B cell (primary cell): ENCODE results near the gene CDH16. TPM values are rescaled to one million over a fixed set of nuclear protein-coding genes. Genes with fewer than 3 reads are reported as not detected.

Experiments
- ATAC-seq: fragments of 200-7000 bp; cut with Tn5 transposase; one replicate; pipeline ENCODE4 v1.10.0; 2021; ENCODE audit warnings: low read depth, mild to moderate bottlenecking, moderate number of reproducible peaks, moderate library complexity
- CTCF ChIA-PET: fragments of 350-600 bp; sonication (Branson Sonifier 250); formaldehyde crosslinking; loops from one replicate; lab custom pipeline; 2021; ENCODE audit warnings: antibody characterized with exemption, inconsistent platforms; lab: Charles Lee
- POLR2A ChIA-PET: fragments of 350-600 bp; sonication (Branson Sonifier 250); formaldehyde crosslinking; loops from one replicate; lab custom pipeline; 2021; ENCODE audit warnings: antibody characterized with exemption; lab: Charles Lee
- DNase-seq: peaks from one replicate; pipeline ENCODE4 v3.0.0; 2013
- H2AFZ ChIP-seq: 2 replicates; pipeline ENCODE4 v1.6.1; 2012; ENCODE audit warnings: mild to moderate bottlenecking, low read depth, low read length; ENCODE audit not compliant: insufficient read depth, poor library complexity, severe bottlenecking
- H3K27ac ChIP-seq, 2 donors: 1 replicate in 1 of 2; 2 replicates in 1 of 2; pipeline ENCODE4 v1.5.1; 2012 to 2013; ENCODE audit warnings: low read length in 2 of 2, mild to moderate bottlenecking in 2 of 2, moderate library complexity in 1 of 2
- H3K27me3 ChIP-seq, 4 experiments: fragments of 200-600 bp in 1 of 4; sonication (generic) in 1 of 4; replicated peaks in 1 of 4; 1 replicate in 2 of 4; 2 replicates in 2 of 4; pipeline versions ENCODE4 v1.6.1 to v1.7.0; 2013 to 2016; ENCODE audit warnings: low read length in 3 of 4, mild to moderate bottlenecking in 2 of 4, mixed read lengths in 1 of 4, moderate library complexity in 1 of 4; ENCODE audit not compliant: insufficient read depth in 4 of 4, control insufficient read depth in 3 of 4; ENCODE audit errors: control extremely low read depth in 1 of 4
- H3K36me3 ChIP-seq, 2 experiments: replicated peaks in 1 of 2; 1 replicate in 1 of 2; 2 replicates in 1 of 2; pipeline versions ENCODE4 v1.6.1 to v1.7.1; 2013; ENCODE audit warnings: low read length in 1 of 2; ENCODE audit not compliant: insufficient read depth in 2 of 2, control insufficient read depth in 1 of 2; ENCODE audit errors: control extremely low read depth in 1 of 2, extremely low read depth in 1 of 2
- H3K4me1 ChIP-seq, 2 donors: fragments of 200-600 bp in 1 of 2; sonication (generic) in 1 of 2; 1 replicate in 1 of 2; 2 replicates in 1 of 2; pipeline versions ENCODE4 v1.5.1 to v1.6.1; 2013 to 2017; ENCODE audit warnings: low read length in 2 of 2; ENCODE audit not compliant: control insufficient read depth in 2 of 2, insufficient read depth in 2 of 2
- H3K4me2 ChIP-seq: replicated peaks from 2 replicates; pipeline ENCODE3; 2012; ENCODE audit warnings: mild to moderate bottlenecking, low read depth, low read length; ENCODE audit not compliant: poor library complexity, severe bottlenecking
- H3K4me3 ChIP-seq, 5 experiments: fragments of 200-600 bp in 1 of 5; sonication (generic) in 1 of 5; 1 replicate in 3 of 5; 2 replicates in 2 of 5; pipeline versions ENCODE4 v1.5.1 to v1.7.0; 2011 to 2016; ENCODE audit warnings: low read length in 4 of 5, mild to moderate bottlenecking in 4 of 5, low read depth in 2 of 5, control low read depth in 1 of 5, moderate library complexity in 1 of 5; ENCODE audit not compliant: insufficient read depth in 1 of 5; ENCODE audit errors: control extremely low read depth in 1 of 5, extremely low read depth in 1 of 5
- H3K79me2 ChIP-seq: fragments of 200-600 bp; sonication (generic); one replicate; pipeline ENCODE4 v1.6.0; 2016; ENCODE audit warnings: low read length; ENCODE audit not compliant: control insufficient read depth, insufficient read depth
- H3K9ac ChIP-seq: fragments of 200-600 bp; sonication (generic); 2 replicates; pipeline ENCODE4 v1.6.1; 2017; ENCODE audit warnings: mild to moderate bottlenecking, low read length, moderate library complexity
- H3K9me3 ChIP-seq, 3 donors: one replicate each; pipeline versions ENCODE4 v1.6.1 to v1.7.1; 2013; ENCODE audit warnings: low read length in 2 of 3; ENCODE audit not compliant: control insufficient read depth in 2 of 3, insufficient read depth in 1 of 3; ENCODE audit errors: control extremely low read depth in 1 of 3
- H4K20me1 ChIP-seq: 2 replicates; pipeline ENCODE4 v1.6.0; 2012; ENCODE audit warnings: mild to moderate bottlenecking, low read length; ENCODE audit not compliant: insufficient read depth, control insufficient read depth, poor library complexity, severe bottlenecking
- H3K27ac Mint-ChIP-seq: one replicate; pipeline ENCODE4 v1.8.0; 2021; ENCODE audit warnings: mixed read lengths
- H3K27me3 Mint-ChIP-seq: one replicate; pipeline ENCODE4 v1.8.0; 2021; ENCODE audit warnings: mixed read lengths
- H3K4me1 Mint-ChIP-seq: one replicate; pipeline ENCODE4 v1.8.0; 2021; ENCODE audit warnings: mixed read lengths
- H3K4me3 Mint-ChIP-seq: one replicate; pipeline ENCODE4 v1.8.0; 2021; ENCODE audit warnings: mixed read lengths
- H3K9me3 Mint-ChIP-seq: one replicate; pipeline ENCODE4 v1.8.0; 2022; ENCODE audit warnings: mixed read lengths; ENCODE audit not compliant: insufficient read depth
- EZH2 ChIP-seq: IDR thresholded peaks from 2 replicates; pipeline ENCODE4 v1.6.1; 2012; ENCODE audit warnings: borderline replicate concordance, low read depth, mild to moderate bottlenecking, moderate library complexity, low read length; ENCODE audit not compliant: insufficient read depth, poor library complexity, severe bottlenecking
- WGBS: methylation state at CpG from one replicate; pipeline ENCODE4 v1.1.5; 2013; ENCODE audit warnings: missing lambda C conversion rate; ENCODE audit not compliant: insufficient coverage; 5-methylcytosine and 5-hydroxymethylcytosine counted together
- intact Hi-C: fragments of 100-400 bp; cut with micrococcal nuclease; formaldehyde crosslinking; loops from one replicate; pipeline ENCODE4 v1.10.0; 2022
- polyA plus RNA-seq: library from polyadenylated mRNA; depleted of rRNA; stranded (reverse); fragments of >200 nt; gene quantifications from 2 replicates; pipeline ENCODE4 v1.2.3, GENCODE V29; 2012
- total RNA-seq, 2 donors: library from RNA; stranded (reverse); fragments of 120-200 nt in 1 of 2; gene quantifications; 1 replicate in 1 of 2; 2 replicates in 1 of 2; pipeline versions ENCODE4 v1.2.3 to v1.2.4, GENCODE V29; 2013 to 2022
- TF ChIP-seq, protein P1 (sequence below): fragments of 200-600 bp; IDR thresholded peaks from one replicate; pipeline ENCODE4 v1.8.0; 2022; ENCODE audit warnings: antibody characterized with exemption, mild to moderate bottlenecking

The CDH16 gene
- total and polyA plus RNA-seq, 2 donors (not counting 1 experiment from before 2014, with no cell fraction given) = not detected

DNA sequence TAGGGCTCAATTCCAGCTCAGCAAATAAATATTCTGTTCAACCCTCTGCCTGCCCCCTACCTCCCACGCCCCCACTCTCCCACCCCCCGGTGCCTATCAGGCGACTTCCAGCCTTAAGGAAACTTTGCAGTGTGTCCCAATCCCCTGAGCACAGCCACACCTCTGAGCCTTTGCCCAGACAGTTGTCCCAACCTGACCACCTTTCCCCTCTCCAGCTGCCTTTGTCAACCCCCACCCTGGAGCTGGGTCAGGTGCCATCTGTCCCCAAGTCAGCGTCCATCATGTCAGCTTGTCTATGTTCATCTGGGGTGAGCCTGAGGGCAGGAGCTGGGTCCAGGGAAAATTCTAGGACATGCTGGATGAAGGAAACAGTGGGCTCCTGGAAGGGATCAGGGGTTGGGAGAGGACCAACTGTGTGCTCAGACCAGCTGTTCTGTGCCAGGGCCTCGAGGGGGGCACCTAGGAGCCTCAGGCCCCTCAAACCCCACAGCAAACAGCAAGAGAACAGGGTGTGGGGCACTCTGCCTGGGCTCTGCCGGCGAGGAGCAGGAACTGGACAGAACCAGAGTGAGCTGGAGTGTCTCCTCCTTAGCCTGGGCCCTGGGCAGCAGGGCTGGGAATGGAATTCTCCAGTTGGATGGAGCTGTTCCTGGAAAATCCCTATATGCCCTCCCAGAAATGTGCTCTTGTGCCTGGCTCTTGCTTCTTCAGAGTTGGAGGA lies 17.8 kb downstream of the CDH16 start:
- Histone ChIP-seq H4K20me1 (no peaks in the 10 kb centered on the region), H3K9me3 (no peaks in the 10 kb centered on the region), H2AFZ (no peak overlapping the region), H3K4me3 (no peak overlapping the region), H3K79me2 (no peaks in the 10 kb centered on the region), H3K27ac (no peak overlapping the region), H3K36me3 (no peaks in the 10 kb centered on the region), H3K4me2 (no peak overlapping the region), H3K4me1 (no peaks in the 10 kb centered on the region), H3K9ac (no peak overlapping the region), H3K27me3 (peaks cover 0 to 3% (median 0%) of the 10 kb centered on the region in 4 experiments)
- no peaks in the 10 kb centered on the region for H3K27me3 Mint-ChIP-seq
- intact Hi-C loops = no loop called here
- H3K4me1 Mint-ChIP-seq = no peaks in the 10 kb centered on the region
- ChIA-PET CTCF (interaction anchor here (0.9 kb wide), 1 partner anchor 36 kb away, joined by 3 read pairs; no protein-coding TSS in a partner anchor), POLR2A (no interaction called here)
- H3K27ac Mint-ChIP-seq = no peak overlapping the region
- no peak overlapping the region for H3K4me3 Mint-ChIP-seq
- TF ChIP-seq EZH2 = no peak
- TF ChIP-seq, protein P1, sequence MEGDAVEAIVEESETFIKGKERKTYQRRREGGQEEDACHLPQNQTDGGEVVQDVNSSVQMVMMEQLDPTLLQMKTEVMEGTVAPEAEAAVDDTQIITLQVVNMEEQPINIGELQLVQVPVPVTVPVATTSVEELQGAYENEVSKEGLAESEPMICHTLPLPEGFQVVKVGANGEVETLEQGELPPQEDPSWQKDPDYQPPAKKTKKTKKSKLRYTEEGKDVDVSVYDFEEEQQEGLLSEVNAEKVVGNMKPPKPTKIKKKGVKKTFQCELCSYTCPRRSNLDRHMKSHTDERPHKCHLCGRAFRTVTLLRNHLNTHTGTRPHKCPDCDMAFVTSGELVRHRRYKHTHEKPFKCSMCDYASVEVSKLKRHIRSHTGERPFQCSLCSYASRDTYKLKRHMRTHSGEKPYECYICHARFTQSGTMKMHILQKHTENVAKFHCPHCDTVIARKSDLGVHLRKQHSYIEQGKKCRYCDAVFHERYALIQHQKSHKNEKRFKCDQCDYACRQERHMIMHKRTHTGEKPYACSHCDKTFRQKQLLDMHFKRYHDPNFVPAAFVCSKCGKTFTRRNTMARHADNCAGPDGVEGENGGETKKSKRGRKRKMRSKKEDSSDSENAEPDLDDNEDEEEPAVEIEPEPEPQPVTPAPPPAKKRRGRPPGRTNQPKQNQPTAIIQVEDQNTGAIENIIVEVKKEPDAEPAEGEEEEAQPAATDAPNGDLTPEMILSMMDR = no peak
- no peak for DNase-seq
- no peak for ATAC-seq
- 79% methylated on average over 4 of the region's 7 CpGs for WGBS
- no peaks in the 10 kb centered on the region for H3K9me3 Mint-ChIP-seq

DNA sequence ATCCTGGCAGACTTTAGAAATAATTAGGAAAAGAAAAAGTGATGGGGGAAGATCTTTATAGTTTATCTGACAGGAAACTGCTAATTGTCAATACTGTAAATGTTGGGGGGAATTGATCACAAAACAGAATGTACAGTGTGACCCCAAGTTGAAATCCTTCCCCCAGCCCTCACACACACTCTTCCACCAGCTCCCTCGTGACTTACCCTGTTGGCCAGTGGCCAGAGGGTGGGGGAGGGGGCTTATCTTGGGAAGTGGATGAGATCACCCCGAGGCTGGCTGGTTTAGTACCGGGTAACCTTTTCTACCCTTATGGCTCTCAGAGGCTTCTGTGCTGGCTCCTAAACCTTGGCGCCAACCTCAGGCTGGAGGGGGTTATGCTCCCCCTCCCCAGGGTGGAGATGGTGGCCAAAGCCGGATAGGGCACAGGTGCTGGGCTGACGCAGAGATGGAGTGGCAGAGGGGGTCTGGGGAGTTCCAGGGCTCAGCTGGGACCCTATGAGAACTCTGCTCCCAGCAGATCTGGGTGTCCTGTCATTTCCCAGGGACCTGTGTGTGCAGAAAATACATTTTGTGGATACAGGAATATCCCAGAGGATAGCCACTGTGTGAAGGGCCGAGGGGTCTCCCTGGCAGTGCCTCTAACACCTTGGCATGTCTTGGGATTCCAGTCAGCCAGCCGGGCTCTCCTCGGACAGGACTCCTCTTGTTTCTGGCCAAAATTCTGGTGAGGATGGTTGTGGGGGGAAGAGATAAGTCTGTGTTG lies 18.6 kb downstream of the CDH16 start:
- H3K4me1 Mint-ChIP-seq = no peaks in the 10 kb centered on the region
- ChIA-PET CTCF (no interaction called here), POLR2A (no interaction called here)
- TF ChIP-seq, protein P1 = no peak
- no peak for TF ChIP-seq EZH2
- no peak overlapping the region for H3K4me3 ChIP-seq
- DNase-seq (no peak), ATAC-seq (no peak)
- H3K4me2 ChIP-seq = no peak overlapping the region
- no peaks in the 10 kb centered on the region for H3K9me3 Mint-ChIP-seq
- H3K4me3 Mint-ChIP-seq = no peak overlapping the region
- H2AFZ ChIP-seq = no peak overlapping the region
- WGBS = 73% methylated on average over 5 of the region's 9 CpGs
- H3K4me1 ChIP-seq = peaks cover 0 to 3% of the 10 kb centered on the region in 2 donors
- no peaks in the 10 kb centered on the region for H3K27me3 Mint-ChIP-seq
- H3K36me3 ChIP-seq = no peaks in the 10 kb centered on the region
- H3K9ac ChIP-seq = no peak overlapping the region
- no peaks in the 10 kb centered on the region for H3K79me2 ChIP-seq
- no peaks in the 10 kb centered on the region for H3K9me3 ChIP-seq
- H3K27ac ChIP-seq = no peak overlapping the region
- peaks cover 0 to 3% (median 0%) of the 10 kb centered on the region in 4 experiments for H3K27me3 ChIP-seq
- intact Hi-C loops = no loop called here
- H3K27ac Mint-ChIP-seq = no peak overlapping the region
- H4K20me1 ChIP-seq = no peaks in the 10 kb centered on the region
